HEK293 (cell line): ENCODE measurements around the gene ZNF629.

ENCODE experiments used
- CTCF ChIA-PET: fragments of 350-600 bp; formaldehyde crosslinking; extraction: SDS; loops from one replicate; lab custom pipeline; 2021; ENCODE audit warnings: antibody characterized with exemption; lab: Yijun Ruan, JAX
- POLR2A ChIA-PET: fragments of 300-600 bp; formaldehyde crosslinking; extraction: SDS; loops from one replicate; lab custom pipeline; 2020; ENCODE audit warnings: antibody characterized with exemption, inconsistent platforms; lab: Yijun Ruan, JAX
- H3K27ac ChIP-seq: fragments of 200-500 bp; sonication (Bioruptor generic); 2 replicates; pipeline ENCODE4 v1.5.1; 2014; ENCODE audit warnings: low read depth, low read length, control low read depth, inconsistent platforms; ENCODE audit errors: extremely low read depth
- H3K36me3 ChIP-seq, 2 experiments: fragments of 200-500 bp in 1 of 2; sonication (Bioruptor generic) in 1 of 2; 1 replicate in 1 of 2; 2 replicates in 1 of 2; pipeline ENCODE4 v1.5.1; 2014 to 2017; ENCODE audit warnings: inconsistent platforms in 2 of 2, low read length in 2 of 2; ENCODE audit not compliant: control insufficient read depth in 2 of 2, insufficient read depth in 1 of 2
- H3K4me1 ChIP-seq: fragments of 200-500 bp; sonication (Bioruptor generic); 2 replicates; pipeline ENCODE4 v1.5.1; 2014; ENCODE audit warnings: mild to moderate bottlenecking, low read length, inconsistent platforms; ENCODE audit not compliant: control insufficient read depth, insufficient read depth
- H3K4me3 ChIP-seq: 2 replicates; pipeline ENCODE4 v1.5.1; 2011; ENCODE audit warnings: low read depth, mild to moderate bottlenecking, control low read depth, low read length, moderate library complexity
- H3K9me3 ChIP-seq: fragments of 200-500 bp; sonication (Bioruptor generic); 2 replicates; pipeline ENCODE4 v1.5.1; 2014; ENCODE audit warnings: low read depth, low read length, inconsistent platforms; ENCODE audit not compliant: control insufficient read depth, insufficient read depth
- BCL11A ChIP-seq: fragments of 450-650 bp; formaldehyde crosslinking; IDR thresholded peaks from 2 replicates; pipeline ENCODE4 v1.5.1; 2016; ENCODE audit warnings: low read depth, missing biosample characterization, missing genetic modification characterization
- GFI1B ChIP-seq: fragments of 450-650 bp; formaldehyde crosslinking; IDR thresholded peaks from 2 replicates; pipeline ENCODE4 v1.5.1; 2016; ENCODE audit warnings: missing biosample characterization, missing genetic modification characterization
- GLI4 ChIP-seq: fragments of 450-650 bp; formaldehyde crosslinking; IDR thresholded peaks from 2 replicates; pipeline ENCODE4 v1.5.1; 2016; ENCODE audit warnings: missing biosample characterization, missing genetic modification characterization
- GLIS2 ChIP-seq: fragments of 450-650 bp; formaldehyde crosslinking; IDR thresholded peaks from 2 replicates; pipeline ENCODE4 v1.5.1; 2016; ENCODE audit warnings: missing biosample characterization, missing genetic modification characterization
- SCRT1 ChIP-seq: fragments of 450-650 bp; formaldehyde crosslinking; IDR thresholded peaks from 2 replicates; pipeline ENCODE4 v1.5.1; 2016; ENCODE audit warnings: missing biosample characterization, missing genetic modification characterization, borderline replicate concordance
- ZBTB17 ChIP-seq: fragments of 450-650 bp; formaldehyde crosslinking; IDR thresholded peaks from 2 replicates; pipeline ENCODE4 v1.5.1; 2016; ENCODE audit warnings: missing biosample characterization, missing genetic modification characterization
- ZBTB48 ChIP-seq: fragments of 450-650 bp; formaldehyde crosslinking; IDR thresholded peaks from 2 replicates; pipeline ENCODE4 v1.5.1; 2016; ENCODE audit warnings: missing biosample characterization, missing genetic modification characterization
- ZEB2 ChIP-seq: fragments of 450-650 bp; formaldehyde crosslinking; IDR thresholded peaks from 2 replicates; pipeline ENCODE4 v1.5.1; 2016; ENCODE audit warnings: missing biosample characterization, missing genetic modification characterization
- ZNF23 ChIP-seq: fragments of 450-650 bp; formaldehyde crosslinking; IDR thresholded peaks from 2 replicates; pipeline ENCODE4 v1.5.1; 2016; ENCODE audit warnings: missing biosample characterization, missing genetic modification characterization, borderline replicate concordance
- ZNF239 ChIP-seq: fragments of 450-650 bp; formaldehyde crosslinking; IDR thresholded peaks from 2 replicates; pipeline ENCODE4 v1.5.1; 2016; ENCODE audit warnings: missing biosample characterization, missing genetic modification characterization
- ZNF341 ChIP-seq: fragments of 450-650 bp; formaldehyde crosslinking; IDR thresholded peaks from 2 replicates; pipeline ENCODE4; 2016; ENCODE audit warnings: low read depth, missing biosample characterization, missing genetic modification characterization
- ZNF501 ChIP-seq: fragments of 450-650 bp; formaldehyde crosslinking; IDR thresholded peaks from 2 replicates; pipeline ENCODE4 v1.5.1; 2016; ENCODE audit warnings: missing biosample characterization, missing genetic modification characterization
- ZNF549 ChIP-seq: fragments of 450-650 bp; IDR thresholded peaks from 2 replicates; pipeline ENCODE4 v1.5.1; 2018; ENCODE audit warnings: missing biosample characterization, missing genetic modification characterization, mild to moderate bottlenecking, inconsistent platforms, moderate library complexity
- ZNF670 ChIP-seq: fragments of 450-650 bp; formaldehyde crosslinking; IDR thresholded peaks from 2 replicates; pipeline ENCODE4 v1.5.1; 2016; ENCODE audit warnings: missing biosample characterization, missing genetic modification characterization, low read depth
- ZNF677 ChIP-seq: fragments of 450-650 bp; IDR thresholded peaks from 2 replicates; pipeline ENCODE4 v1.5.0; 2018; ENCODE audit warnings: missing biosample characterization, mild to moderate bottlenecking, missing genetic modification characterization, moderate library complexity
- ZNF843 ChIP-seq: fragments of 450-650 bp; formaldehyde crosslinking; IDR thresholded peaks from 2 replicates; pipeline ENCODE4 v1.5.1; 2016; ENCODE audit warnings: missing biosample characterization, missing genetic modification characterization
- TF ChIP-seq, protein P1 (sequence below): fragments of 450-650 bp; formaldehyde crosslinking; IDR thresholded peaks from 2 replicates; pipeline ENCODE4 v1.5.1; 2016; ENCODE audit warnings: missing biosample characterization, missing genetic modification characterization
- TF ChIP-seq, protein P2 (sequence below): fragments of 450-650 bp; formaldehyde crosslinking; IDR thresholded peaks from 2 replicates; pipeline ENCODE4 v1.5.1; 2016; ENCODE audit warnings: missing biosample characterization, missing genetic modification characterization
- TF ChIP-seq, protein P3 (sequence below): fragments of 450-650 bp; formaldehyde crosslinking; IDR thresholded peaks from 2 replicates; pipeline ENCODE4 v1.5.1; 2016; ENCODE audit warnings: missing biosample characterization, missing genetic modification characterization
- TF ChIP-seq, protein P4 (sequence below): sonication (generic); formaldehyde crosslinking; IDR thresholded peaks from 2 replicates; pipeline ENCODE4 v1.8.1; 2022; ENCODE audit warnings: mild to moderate bottlenecking, moderate library complexity, missing genetic modification reagents
- TF ChIP-seq, protein P5 (sequence below): fragments of 450-650 bp; formaldehyde crosslinking; IDR thresholded peaks from 2 replicates; pipeline ENCODE4 v1.5.1; 2016; ENCODE audit warnings: missing biosample characterization, missing genetic modification characterization
- TF ChIP-seq, protein P6 (sequence below): fragments of 450-650 bp; formaldehyde crosslinking; IDR thresholded peaks from 2 replicates; pipeline ENCODE4 v1.5.1; 2016; ENCODE audit warnings: missing biosample characterization, missing genetic modification characterization
- TF ChIP-seq, protein P7 (sequence below): fragments of 450-650 bp; IDR thresholded peaks from 2 replicates; pipeline ENCODE4 v1.5.1; 2018; ENCODE audit warnings: missing biosample characterization, missing genetic modification characterization

ZNF629 gene

DNA sequence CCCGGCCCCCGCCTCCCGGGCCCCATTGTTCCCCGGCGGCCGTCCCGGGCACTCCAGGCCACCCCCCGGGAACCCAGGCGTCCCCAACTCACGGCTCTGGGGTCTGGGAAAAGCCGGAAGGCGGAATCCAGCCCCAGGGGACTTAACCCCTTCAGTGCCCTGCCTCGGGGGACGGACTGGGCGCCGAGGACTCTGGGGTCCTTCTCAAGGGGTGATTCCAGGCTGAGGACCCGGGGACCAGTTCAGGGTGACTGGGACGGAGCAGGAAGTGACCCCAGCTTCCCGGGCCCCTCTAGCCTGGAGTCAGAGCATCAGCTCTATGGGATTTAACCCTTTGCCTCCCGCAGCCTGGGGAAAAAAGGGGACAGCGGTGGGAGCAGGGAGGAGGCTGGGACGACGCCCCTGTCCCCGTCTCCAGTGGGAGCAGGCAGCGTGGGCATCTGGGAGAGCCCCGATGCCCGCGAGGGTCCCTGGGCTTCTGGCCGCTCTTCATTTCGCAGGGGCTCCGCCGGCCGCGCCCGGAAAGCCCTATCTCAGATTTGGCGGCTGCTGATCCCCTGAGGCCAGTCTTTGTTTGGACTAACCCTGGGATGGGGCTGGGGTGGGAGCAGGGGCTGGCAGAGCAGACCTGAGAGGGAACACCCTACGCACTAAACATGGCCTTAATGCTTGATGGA, at the start of gene ZNF629:
Gene ZNF629 (minus strand): TSS at position 270 of the 677 bp plus-strand sequence. CDS start 2,723 bp downstream, outside the sequence.
- POLR2A ChIA-PET: interaction anchor here (0.7 to 2.8 kb wide), 11 partner anchors 9 to 89 kb away, joined by 3 to 132 read pairs (median 5); partner anchors contain the start of genes PHKG2 and SRCAP
- H3K27ac ChIP-seq: peak within 1 kb of the TSS; percentile 83
- peaks cover 3% of the 10 kb centered on the region; the same call in 1 of the 2 replicates for H3K4me1 ChIP-seq
- CTCF ChIA-PET: interaction anchor here (0.6 to 1.3 kb wide), 2 partner anchors 18 to 81 kb away, joined by 4 to 5 read pairs; no protein-coding TSS in a partner anchor
- peaks cover 0 to 33% of the 10 kb centered on the region in 2 experiments; a peak in 1 of 3 replicates for H3K36me3 ChIP-seq
- H3K9me3 ChIP-seq: no peaks in the 10 kb centered on the region
- H3K4me3 ChIP-seq: peak within 1 kb of the TSS; percentile 96
- TF ChIP-seq ZNF670: no peak
- TF ChIP-seq ZNF239 (tag by site-specific recombination): no peak
- TF ChIP-seq ZNF843: peak; percentile 71
- TF ChIP-seq ZBTB17 (tag by site-specific recombination): peak; percentile 90
- no peak for TF ChIP-seq ZNF549 (tag by site-specific recombination)
- no peak; the same call in 1 of the 2 replicates for TF ChIP-seq ZNF23 (tag by site-specific recombination)
- TF ChIP-seq, protein P1, sequence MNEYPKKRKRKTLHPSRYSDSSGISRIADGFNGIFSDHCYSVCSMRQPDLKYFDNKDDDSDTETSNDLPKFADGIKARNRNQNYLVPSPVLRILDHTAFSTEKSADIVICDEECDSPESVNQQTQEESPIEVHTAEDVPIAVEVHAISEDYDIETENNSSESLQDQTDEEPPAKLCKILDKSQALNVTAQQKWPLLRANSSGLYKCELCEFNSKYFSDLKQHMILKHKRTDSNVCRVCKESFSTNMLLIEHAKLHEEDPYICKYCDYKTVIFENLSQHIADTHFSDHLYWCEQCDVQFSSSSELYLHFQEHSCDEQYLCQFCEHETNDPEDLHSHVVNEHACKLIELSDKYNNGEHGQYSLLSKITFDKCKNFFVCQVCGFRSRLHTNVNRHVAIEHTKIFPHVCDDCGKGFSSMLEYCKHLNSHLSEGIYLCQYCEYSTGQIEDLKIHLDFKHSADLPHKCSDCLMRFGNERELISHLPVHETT (tag by site-specific recombination): peak; percentile 92
- no peak for TF ChIP-seq GLI4 (tag by site-specific recombination)
- no peak for TF ChIP-seq GLIS2 (tag by site-specific recombination)
- TF ChIP-seq, protein P2, sequence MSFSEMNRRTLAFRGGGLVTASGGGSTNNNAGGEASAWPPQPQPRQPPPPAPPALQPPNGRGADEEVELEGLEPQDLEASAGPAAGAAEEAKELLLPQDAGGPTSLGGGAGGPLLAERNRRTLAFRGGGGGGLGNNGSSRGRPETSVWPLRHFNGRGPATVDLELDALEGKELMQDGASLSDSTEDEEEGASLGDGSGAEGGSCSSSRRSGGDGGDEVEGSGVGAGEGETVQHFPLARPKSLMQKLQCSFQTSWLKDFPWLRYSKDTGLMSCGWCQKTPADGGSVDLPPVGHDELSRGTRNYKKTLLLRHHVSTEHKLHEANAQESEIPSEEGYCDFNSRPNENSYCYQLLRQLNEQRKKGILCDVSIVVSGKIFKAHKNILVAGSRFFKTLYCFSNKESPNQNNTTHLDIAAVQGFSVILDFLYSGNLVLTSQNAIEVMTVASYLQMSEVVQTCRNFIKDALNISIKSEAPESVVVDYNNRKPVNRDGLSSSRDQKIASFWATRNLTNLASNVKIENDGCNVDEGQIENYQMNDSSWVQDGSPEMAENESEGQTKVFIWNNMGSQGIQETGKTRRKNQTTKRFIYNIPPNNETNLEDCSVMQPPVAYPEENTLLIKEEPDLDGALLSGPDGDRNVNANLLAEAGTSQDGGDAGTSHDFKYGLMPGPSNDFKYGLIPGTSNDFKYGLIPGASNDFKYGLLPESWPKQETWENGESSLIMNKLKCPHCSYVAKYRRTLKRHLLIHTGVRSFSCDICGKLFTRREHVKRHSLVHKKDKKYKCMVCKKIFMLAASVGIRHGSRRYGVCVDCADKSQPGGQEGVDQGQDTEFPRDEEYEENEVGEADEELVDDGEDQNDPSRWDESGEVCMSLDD (tag by site-specific recombination): no peak; the same call in none of the 2 replicates
- TF ChIP-seq ZNF341 (tag by site-specific recombination): peak; percentile 77
- TF ChIP-seq, protein P3, sequence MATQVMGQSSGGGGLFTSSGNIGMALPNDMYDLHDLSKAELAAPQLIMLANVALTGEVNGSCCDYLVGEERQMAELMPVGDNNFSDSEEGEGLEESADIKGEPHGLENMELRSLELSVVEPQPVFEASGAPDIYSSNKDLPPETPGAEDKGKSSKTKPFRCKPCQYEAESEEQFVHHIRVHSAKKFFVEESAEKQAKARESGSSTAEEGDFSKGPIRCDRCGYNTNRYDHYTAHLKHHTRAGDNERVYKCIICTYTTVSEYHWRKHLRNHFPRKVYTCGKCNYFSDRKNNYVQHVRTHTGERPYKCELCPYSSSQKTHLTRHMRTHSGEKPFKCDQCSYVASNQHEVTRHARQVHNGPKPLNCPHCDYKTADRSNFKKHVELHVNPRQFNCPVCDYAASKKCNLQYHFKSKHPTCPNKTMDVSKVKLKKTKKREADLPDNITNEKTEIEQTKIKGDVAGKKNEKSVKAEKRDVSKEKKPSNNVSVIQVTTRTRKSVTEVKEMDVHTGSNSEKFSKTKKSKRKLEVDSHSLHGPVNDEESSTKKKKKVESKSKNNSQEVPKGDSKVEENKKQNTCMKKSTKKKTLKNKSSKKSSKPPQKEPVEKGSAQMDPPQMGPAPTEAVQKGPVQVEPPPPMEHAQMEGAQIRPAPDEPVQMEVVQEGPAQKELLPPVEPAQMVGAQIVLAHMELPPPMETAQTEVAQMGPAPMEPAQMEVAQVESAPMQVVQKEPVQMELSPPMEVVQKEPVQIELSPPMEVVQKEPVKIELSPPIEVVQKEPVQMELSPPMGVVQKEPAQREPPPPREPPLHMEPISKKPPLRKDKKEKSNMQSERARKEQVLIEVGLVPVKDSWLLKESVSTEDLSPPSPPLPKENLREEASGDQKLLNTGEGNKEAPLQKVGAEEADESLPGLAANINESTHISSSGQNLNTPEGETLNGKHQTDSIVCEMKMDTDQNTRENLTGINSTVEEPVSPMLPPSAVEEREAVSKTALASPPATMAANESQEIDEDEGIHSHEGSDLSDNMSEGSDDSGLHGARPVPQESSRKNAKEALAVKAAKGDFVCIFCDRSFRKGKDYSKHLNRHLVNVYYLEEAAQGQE (tag by site-specific recombination): peak; percentile 76
- TF ChIP-seq, protein P4, sequence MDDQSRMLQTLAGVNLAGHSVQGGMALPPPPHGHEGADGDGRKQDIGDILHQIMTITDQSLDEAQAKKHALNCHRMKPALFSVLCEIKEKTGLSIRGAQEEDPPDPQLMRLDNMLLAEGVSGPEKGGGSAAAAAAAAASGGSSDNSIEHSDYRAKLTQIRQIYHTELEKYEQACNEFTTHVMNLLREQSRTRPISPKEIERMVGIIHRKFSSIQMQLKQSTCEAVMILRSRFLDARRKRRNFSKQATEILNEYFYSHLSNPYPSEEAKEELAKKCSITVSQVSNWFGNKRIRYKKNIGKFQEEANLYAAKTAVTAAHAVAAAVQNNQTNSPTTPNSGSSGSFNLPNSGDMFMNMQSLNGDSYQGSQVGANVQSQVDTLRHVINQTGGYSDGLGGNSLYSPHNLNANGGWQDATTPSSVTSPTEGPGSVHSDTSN: 0 out of 2 replicates have a peak, but pooled peaks have one; percentile 38
- TF ChIP-seq, protein P5, sequence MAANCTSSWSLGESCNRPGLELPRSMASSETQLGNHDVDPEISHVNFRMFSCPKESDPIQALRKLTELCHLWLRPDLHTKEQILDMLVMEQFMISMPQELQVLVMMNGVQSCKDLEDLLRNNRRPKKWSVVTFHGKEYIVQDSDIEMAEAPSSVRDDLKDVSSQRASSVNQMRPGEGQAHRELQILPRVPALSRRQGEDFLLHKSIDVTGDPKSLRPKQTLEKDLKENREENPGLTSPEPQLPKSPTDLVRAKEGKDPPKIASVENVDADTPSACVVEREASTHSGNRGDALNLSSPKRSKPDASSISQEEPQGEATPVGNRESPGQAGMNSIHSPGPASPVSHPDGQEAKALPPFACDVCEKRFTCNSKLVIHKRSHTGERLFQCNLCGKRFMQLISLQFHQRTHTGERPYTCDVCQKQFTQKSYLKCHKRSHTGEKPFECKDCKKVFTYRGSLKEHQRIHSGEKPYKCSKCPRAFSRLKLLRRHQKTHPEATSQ (tag by site-specific recombination): no peak
- TF ChIP-seq ZEB2 (tag by site-specific recombination): no peak; the same call in none of the 2 replicates
- no peak for TF ChIP-seq GFI1B (tag by site-specific recombination)
- peak; percentile 98 for TF ChIP-seq ZBTB48 (tag by site-specific recombination)
- TF ChIP-seq, protein P6, sequence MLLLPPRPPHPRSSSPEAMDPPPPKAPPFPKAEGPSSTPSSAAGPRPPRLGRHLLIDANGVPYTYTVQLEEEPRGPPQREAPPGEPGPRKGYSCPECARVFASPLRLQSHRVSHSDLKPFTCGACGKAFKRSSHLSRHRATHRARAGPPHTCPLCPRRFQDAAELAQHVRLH (tag by site-specific recombination): peak; percentile 38
- peak; percentile 92; the same call in 1 of the 2 replicates for TF ChIP-seq BCL11A (tag by site-specific recombination)
- peak; percentile 40; the same call in 1 of the 2 replicates for TF ChIP-seq ZNF501 (tag by site-specific recombination)
- TF ChIP-seq ZNF677 (tag by site-specific recombination): no peak
- TF ChIP-seq SCRT1 (tag by site-specific recombination): no peak
- TF ChIP-seq, protein P7, sequence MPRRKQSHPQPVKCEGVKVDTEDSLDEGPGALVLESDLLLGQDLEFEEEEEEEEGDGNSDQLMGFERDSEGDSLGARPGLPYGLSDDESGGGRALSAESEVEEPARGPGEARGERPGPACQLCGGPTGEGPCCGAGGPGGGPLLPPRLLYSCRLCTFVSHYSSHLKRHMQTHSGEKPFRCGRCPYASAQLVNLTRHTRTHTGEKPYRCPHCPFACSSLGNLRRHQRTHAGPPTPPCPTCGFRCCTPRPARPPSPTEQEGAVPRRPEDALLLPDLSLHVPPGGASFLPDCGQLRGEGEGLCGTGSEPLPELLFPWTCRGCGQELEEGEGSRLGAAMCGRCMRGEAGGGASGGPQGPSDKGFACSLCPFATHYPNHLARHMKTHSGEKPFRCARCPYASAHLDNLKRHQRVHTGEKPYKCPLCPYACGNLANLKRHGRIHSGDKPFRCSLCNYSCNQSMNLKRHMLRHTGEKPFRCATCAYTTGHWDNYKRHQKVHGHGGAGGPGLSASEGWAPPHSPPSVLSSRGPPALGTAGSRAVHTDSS (tag by site-specific recombination): no peak
